Measurements from ENCODE around the gene EVL.
"Not testable (repeated sequence)": the region's sequence is repeated elsewhere in the genome, so short reads cannot be mapped to it uniquely, and the experiment has no call there.

Gene EVL

GRCh38 chr14:100180671-100181070 is 115.4 kb downstream of the EVL start:
- not testable (repeated sequence) for DNase-seq

- DNase-seq, result not testable (repeated sequence)
Measured at GRCh38 chr14:100181876-100182551, 116.8 kb downstream of the EVL start.

GRCh38 chr14:100187247-100187833 is 122.1 kb downstream of the EVL start:
- no peak for DNase-seq

- no peak for DNase-seq
Measured at GRCh38 chr14:100188392-100189030, 123.3 kb downstream of the EVL start.

- DNase-seq, result no peak
Measured at GRCh38 chr14:100190126-100190525, 124.9 kb downstream of the EVL start.

- DNase-seq, result no peak
Measured at GRCh38 chr14:100191584-100192249, 126.5 kb downstream of the EVL start.

GRCh38 chr14:100192250-100192671 is 127.0 kb downstream of the EVL start:
- DNase-seq, result no peak

- DNase-seq, result peak; percentile 100
Measured at GRCh38 chr14:100192672-100193416, 127.6 kb downstream of the EVL start.
